IMR-90 (cell line): ENCODE data around the gene QARS1.

Source experiments
- BHLHE40 ChIP-seq: fragments of 150-350 bp; IDR thresholded peaks from 2 replicates; pipeline ENCODE4 v1.6.1; 2016; ENCODE audit warnings: mild to moderate bottlenecking, low read depth, low read length
- CEBPB ChIP-seq: IDR thresholded peaks from 2 replicates; pipeline ENCODE4 v1.6.1; 2012; ENCODE audit warnings: low read depth, low read length, improper control_type of control experiment
- CTCF ChIP-seq: conservative IDR thresholded peaks from 2 replicates; pipeline ENCODE4 v1.5.1; 2012; ENCODE audit warnings: mild to moderate bottlenecking, low read depth, low read length, improper control_type of control experiment
- MAZ ChIP-seq: IDR thresholded peaks from 2 replicates; pipeline ENCODE4 v1.6.1; 2012; ENCODE audit warnings: low read depth, mild to moderate bottlenecking, low read length, improper control_type of control experiment, moderate library complexity, borderline replicate concordance
- POLR2A ChIP-seq: IDR thresholded peaks from 2 replicates; pipeline ENCODE4 v1.6.1; 2012; ENCODE audit warnings: mild to moderate bottlenecking, low read depth, low read length
- RAD21 ChIP-seq: IDR thresholded peaks from 2 replicates; pipeline ENCODE4 v1.6.1; 2012; ENCODE audit warnings: low read length, improper control_type of control experiment
- USF2 ChIP-seq: fragments of 150-350 bp; IDR thresholded peaks from 2 replicates; pipeline ENCODE4 v1.6.1; 2017; ENCODE audit warnings: mild to moderate bottlenecking, antibody characterized with exemption, low read length, low read depth

- TF ChIP-seq CTCF: no peak
- no peak for TF ChIP-seq USF2
- no peak for TF ChIP-seq BHLHE40
- TF ChIP-seq RAD21: no peak
- TF ChIP-seq POLR2A: no peak
- TF ChIP-seq MAZ: no peak
- no peak for TF ChIP-seq CEBPB
These were observed 28.4 kb downstream of the QARS1 start for GRCh38 chr3:49076116-49076515.
